ENCODE results near the gene PREB.

DNA sequence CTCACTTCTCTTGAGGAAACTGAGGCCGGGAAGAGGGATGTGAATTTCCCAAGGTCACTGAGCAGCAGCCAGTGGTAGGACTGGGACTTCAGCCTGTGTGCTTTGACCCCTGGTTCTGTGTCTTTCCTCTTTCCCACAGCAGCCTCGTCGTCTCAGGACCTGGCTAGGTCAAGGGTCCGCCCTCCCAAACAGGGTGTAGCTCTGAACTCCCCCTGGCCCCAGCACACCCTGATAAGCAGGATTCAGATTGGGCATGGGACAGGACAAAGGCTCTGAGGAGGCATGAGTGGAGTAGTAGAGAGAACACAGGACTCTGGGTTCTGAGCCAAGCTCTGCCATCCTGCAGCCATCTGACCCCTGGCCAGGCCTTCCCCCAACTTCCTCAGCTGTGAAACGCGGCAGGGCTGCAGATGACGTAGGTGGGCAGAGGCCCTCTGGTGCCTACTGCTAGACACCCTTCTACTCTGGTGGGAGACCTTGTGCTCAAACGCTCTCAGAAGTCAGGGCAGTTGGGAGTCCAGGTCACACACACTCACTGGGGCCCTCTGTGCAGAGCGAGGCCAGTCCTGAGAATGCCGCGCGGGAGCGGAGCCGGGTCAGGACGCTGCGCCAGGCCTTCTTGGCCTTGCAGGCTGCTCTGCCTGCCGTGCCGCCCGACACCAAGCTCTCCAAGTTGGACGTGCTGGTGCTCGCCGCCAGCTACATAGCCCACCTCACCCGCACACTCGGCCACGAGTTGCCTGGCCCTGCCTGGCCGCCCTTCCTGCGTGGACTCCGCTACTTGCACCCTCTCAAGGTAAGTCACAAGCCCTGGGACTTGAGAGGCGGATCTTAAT, 15.4 kb upstream of the PREB start:
- TF ChIP-seq, protein P1, sequence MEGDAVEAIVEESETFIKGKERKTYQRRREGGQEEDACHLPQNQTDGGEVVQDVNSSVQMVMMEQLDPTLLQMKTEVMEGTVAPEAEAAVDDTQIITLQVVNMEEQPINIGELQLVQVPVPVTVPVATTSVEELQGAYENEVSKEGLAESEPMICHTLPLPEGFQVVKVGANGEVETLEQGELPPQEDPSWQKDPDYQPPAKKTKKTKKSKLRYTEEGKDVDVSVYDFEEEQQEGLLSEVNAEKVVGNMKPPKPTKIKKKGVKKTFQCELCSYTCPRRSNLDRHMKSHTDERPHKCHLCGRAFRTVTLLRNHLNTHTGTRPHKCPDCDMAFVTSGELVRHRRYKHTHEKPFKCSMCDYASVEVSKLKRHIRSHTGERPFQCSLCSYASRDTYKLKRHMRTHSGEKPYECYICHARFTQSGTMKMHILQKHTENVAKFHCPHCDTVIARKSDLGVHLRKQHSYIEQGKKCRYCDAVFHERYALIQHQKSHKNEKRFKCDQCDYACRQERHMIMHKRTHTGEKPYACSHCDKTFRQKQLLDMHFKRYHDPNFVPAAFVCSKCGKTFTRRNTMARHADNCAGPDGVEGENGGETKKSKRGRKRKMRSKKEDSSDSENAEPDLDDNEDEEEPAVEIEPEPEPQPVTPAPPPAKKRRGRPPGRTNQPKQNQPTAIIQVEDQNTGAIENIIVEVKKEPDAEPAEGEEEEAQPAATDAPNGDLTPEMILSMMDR (IDR thresholded peaks at IDR 0.05), result no peak
- no peak for TF ChIP-seq POLR2A (IDR thresholded peaks at IDR 0.05)
